HS-27A (cell line): ENCODE measurements around the gene PPP4R3C.
"Not testable (repeated sequence)": the region's sequence is repeated elsewhere in the genome, so short reads cannot be mapped to it uniquely, and the experiment has no call there.

Experiments
- DNase-seq: peaks from one replicate; pipeline ENCODE4 v3.0.0-alpha.2; 2012; ENCODE audit warnings: low read depth, missing footprints

PPP4R3C gene

DNA sequence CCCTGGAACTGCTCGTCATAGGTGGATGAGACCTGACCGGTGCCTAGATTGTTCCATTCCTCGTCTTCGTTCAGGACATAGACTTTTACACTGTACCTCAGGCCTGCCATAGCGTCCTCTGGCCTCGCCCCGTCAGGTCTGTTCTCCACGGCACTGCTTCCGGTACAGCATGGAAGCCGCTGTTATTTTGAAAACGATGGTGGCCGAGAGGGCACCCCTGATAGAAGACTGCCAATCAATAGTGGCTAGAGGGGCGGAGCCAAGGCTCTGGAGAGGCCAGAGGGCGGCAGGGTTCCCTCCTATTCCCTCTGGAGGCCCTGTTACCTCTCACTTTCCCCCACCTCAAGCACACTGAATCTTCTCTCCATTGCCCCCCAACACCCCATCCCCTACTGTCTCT lies at the start of gene PPP4R3C:
PPP4R3C (minus strand) TSS at position 155 of the 400 bp plus-strand sequence; CDS start at position 110, 45 bp downstream.
- DNase-seq = no peak

DNA sequence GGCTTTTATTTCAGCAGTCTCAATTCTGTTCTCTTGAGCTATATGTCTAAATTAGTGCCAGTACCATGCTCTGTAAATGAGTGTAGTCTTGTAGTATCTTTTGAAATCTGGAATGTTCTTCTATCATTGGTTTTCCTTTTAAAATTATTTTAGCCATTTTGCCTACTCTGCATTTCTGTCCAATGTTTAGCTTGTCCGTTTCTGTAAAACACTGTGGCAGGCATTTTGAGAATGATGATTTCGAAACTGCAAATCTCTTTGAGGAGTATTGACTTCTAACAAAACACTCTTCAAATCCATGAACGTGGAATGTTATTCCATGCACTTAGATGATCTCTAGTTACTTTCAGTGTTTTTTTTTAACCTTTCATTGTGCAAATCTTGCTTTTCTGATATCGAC lies 28.3 kb upstream of the PPP4R3C start:
- DNase-seq = no peak

- no peak for DNase-seq
Observed at GRCh38 chrX:27466051-27466450, 2.9 kb upstream of the PPP4R3C start.

DNA sequence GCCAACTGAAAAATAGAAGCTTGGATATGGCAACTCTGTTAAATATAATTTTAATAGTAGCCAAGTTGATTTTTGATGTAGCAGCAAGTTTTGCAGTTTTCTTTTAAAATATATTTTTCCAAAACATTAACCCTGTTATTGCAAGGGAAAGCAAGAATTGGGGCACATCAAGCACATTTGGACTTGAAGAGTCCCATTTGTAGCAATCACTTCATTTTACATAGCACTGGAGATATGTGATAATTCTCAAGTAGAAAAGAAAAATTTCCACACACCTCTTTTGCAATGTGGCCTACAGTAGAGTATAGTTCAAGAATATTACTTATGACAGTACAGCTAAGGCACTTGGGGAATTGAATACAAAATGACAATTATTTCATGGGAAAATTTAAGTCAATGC lies 1.9 kb upstream of the PPP4R3C start:
- DNase-seq = no peak

GRCh38 chrX:27459129-27459528 lies 4.0 kb downstream of the PPP4R3C start:
- not testable (repeated sequence) for DNase-seq

DNA sequence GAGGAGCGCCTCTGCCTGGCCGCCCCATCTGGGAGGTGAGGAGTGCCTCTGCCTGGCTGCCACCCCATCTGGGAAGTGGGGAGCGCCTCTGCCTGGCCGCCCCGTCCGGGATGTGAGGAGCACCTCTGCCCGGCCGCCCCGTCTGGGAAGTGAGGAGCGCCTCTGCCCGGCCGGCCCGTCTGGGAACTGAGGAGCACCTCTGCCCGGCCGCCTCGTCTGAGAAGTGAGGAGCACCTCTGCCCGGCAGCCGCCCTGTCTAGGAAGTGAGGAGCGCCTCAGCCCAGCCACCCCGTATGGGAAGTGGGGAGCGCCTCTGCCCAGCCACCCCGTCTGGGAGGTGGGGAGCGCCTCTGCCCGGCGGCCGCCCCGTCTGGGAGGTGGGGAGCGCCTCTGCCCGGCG lies 4.6 kb downstream of the PPP4R3C start:
- DNase-seq = not testable (repeated sequence)

GRCh38 chrX:27451324-27451723 lies 11.8 kb downstream of the PPP4R3C start:
- no peak for DNase-seq

DNA sequence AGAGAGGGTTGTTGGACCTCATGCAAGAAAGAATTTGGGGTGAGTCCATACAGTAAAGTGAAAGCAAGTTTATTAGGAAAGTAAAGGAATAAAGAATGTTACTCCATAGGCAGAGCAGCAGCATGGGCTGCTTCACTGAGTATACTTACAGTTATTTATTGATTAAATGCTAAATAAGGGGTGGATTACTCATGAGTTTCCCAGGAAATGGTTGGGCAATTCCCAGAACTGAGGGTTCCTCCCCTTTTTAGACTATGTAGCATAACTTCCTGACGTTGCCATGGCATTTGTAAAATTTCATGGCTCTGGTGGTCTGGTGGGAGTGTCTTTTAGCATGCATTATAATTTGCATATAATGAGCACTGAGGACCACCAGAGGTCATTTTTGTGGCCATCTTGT lies 16.7 kb downstream of the PPP4R3C start:
- DNase-seq = no peak

DNA sequence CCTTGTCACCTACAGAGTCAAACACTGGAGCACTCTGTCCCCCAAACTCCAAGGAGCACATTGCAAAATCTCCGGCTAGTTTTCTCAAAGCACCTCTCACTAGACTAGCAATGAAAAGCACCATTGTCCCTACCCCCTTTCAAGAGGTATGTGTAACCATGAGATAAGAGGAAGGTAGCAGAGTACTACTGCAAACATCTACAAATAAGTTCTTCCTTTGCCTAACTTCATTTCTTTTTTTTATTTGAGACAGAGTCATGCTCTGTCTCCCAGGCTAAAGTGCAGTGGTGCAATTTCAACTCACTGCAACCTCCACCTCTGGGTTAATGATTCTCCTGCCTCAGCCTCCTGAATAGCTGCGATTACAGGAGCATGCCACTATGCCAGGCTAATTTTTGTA lies 17.7 kb downstream of the PPP4R3C start:
- no peak for DNase-seq

DNA sequence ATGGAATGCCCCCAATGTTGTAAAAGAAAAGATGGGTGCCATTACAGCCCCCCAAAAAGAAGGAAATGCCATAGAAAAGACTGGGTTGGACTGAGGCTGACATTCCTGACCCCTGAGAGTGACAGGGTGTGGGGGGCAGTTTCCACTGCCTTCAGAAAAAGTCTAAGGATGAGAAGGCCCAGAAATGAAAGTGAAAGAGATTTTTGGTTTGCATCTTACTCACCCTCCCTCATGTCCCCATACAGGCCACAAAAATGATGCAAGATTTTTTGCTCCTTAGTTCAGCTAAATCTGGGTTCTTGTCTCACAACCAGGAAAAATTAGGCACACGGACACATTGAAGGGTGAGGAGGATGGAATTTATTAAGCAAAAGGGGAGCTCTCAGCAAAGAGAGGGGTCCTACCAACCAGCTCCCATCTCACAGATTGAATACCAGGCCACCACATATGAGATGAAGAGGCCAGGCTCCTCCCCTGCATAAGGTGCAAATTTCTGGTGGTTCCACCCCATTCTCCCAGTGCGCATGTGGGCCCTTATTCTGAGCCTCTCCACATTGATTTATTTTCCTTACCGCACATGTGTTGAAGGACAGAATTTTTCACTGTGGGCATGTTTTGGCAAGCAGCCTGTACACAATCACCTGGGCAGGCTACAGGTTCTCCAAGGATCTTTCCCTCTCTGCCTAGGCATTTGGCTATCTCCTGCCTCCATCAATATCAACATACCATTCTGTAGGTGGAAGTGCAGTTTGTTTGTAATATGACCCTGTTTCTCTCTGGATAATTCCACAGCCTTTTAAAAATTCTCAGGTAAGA lies 18.8 kb downstream of the PPP4R3C start:
- DNase-seq = no peak

DNA sequence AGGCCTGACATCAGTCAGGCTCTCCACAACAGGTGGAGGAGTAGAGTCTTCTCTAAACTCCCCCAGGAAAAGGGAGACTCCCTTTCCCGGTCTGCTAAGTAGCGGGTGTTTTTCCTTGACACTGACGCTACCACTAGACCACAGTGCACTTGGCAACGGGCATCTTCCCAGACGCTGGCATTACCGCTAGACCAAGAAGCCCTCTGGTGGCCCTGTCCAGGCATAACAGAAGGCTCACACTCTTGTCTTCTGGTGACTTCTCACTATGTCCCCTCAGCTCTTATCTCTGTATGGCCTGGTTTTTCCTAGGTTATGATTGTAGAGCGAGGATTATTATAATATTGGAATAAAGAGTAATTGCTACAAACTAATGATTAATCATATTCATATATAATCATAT lies 20.7 kb downstream of the PPP4R3C start:
- not testable (repeated sequence) for DNase-seq

DNA sequence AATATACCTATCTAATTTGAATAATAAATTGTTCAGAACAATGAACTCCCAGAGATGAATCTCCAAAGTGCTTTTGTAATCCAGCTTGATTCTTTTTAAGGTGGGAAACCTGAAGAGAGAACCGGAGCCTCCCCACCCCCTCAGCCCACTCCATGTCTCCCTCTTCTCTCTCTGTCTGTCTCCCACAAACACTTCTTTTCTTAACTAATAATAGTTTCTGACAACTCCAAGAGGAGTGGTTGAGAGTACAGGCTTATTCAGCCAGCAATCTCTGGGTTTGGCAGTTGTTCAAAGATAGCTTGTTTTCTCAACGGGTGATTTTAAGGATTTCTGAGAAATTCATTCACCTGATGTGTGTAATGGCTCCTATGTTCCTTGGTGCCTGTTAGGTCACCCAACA lies 23.4 kb downstream of the PPP4R3C start:
- no peak for DNase-seq

- DNase-seq = no peak
Observed at GRCh38 chrX:27438937-27439336, 24.2 kb downstream of the PPP4R3C start.

GRCh38 chrX:27435031-27435430 lies 28.1 kb downstream of the PPP4R3C start:
- no peak for DNase-seq
